ENCODE results near the gene CCDC68. TPM values are rescaled to one million over a fixed set of nuclear protein-coding genes. Genes with fewer than 3 reads are reported as not detected.

The CCDC68 gene
- total RNA-seq, 2 donors from 2014 or later, result 2.5 to 4.7 TPM

Other genes with a start within 250 kb of the CCDC68 start
- 1 to 10 TPM in 1 of 2 donors, under 1 TPM in 1; 0.33 to 1.2 TPM for gene RAB27B, start 131.0 kb downstream of the CCDC68 start, total RNA-seq

All from posterior vena cava (tissue), 2 donors.